Kidney (tissue), 14 donors: Measurements from ENCODE around the gene IQSEC2. TPM values are rescaled to one million over a fixed set of nuclear protein-coding genes. Genes with fewer than 3 reads are reported as not detected.
A peak's percentile ranks its signal among the peaks of the same experiment; 100 is the strongest.

ENCODE experiments used
- DNase-seq, 5 donors: peaks; one replicate each; pipeline ENCODE4 v3.0.0-alpha.2; 2013 to 2020
- FAIRE-seq: peaks from 2 replicates; lab custom pipeline; 2012; peaks lifted over from hg19 to GRCh38; lab: Jason Lieb, UNC
- H3K27ac ChIP-seq, 2 donors: one replicate each; pipeline ENCODE4 v1.7.0; 2013; ENCODE audit warnings: low read depth in 2 of 2, low read length in 2 of 2, inconsistent platforms in 1 of 2
- H3K27me3 ChIP-seq: one replicate; pipeline ENCODE4 v1.7.1; 2013; ENCODE audit warnings: low read length, inconsistent platforms; ENCODE audit not compliant: control insufficient read depth, insufficient read depth
- H3K36me3 ChIP-seq, 3 donors: one replicate each; pipeline versions ENCODE4 v1.7.0 to v1.7.1; 2013; ENCODE audit warnings: low read length in 3 of 3, control low read depth in 1 of 3, inconsistent platforms in 1 of 3; ENCODE audit not compliant: insufficient read depth in 3 of 3, control insufficient read depth in 2 of 3
- H3K4me1 ChIP-seq, 3 donors: one replicate each; pipeline versions ENCODE4 v1.7.0 to v1.7.1; 2013; ENCODE audit warnings: low read length in 3 of 3, inconsistent platforms in 1 of 3, low read depth in 1 of 3; ENCODE audit not compliant: control insufficient read depth in 2 of 3, insufficient read depth in 2 of 3
- H3K4me3 ChIP-seq, 3 donors: one replicate each; pipeline versions ENCODE4 v1.7.0 to v1.8.1; 2013; ENCODE audit warnings: low read length in 3 of 3, control low read depth in 1 of 3, inconsistent platforms in 1 of 3
- H3K9ac ChIP-seq, 3 donors: one replicate each; pipeline versions ENCODE4 v1.7.0 to v1.7.1; 2013; ENCODE audit warnings: low read length in 3 of 3, control low read depth in 1 of 3, inconsistent platforms in 1 of 3
- H3K9me3 ChIP-seq, 3 donors: one replicate each; pipeline versions ENCODE4 v1.7.0 to v1.7.1; 2013; ENCODE audit warnings: low read length in 3 of 3, control low read depth in 1 of 3, inconsistent platforms in 1 of 3; ENCODE audit not compliant: control insufficient read depth in 2 of 3, insufficient read depth in 1 of 3
- intact Hi-C: fragments of 100-400 bp; cut with DNase I; formaldehyde crosslinking; loops from one replicate; pipeline ENCODE4 v1.11.1; 2022
- polyA plus RNA-seq: library from polyadenylated mRNA; stranded (reverse); fragments of 350-450 nt; fragmentation: Illumina TruSeq; extraction: RNeasy Lipid Tissue Mini Kit (QIAGEN cat#74804); gene quantifications from one replicate; pipeline ENCODE4 v1.2.3, GENCODE V29; 2014; ENCODE audit warnings: low read depth, low replicate concordance; ENCODE audit not compliant: insufficient read depth
- total RNA-seq: library from RNA; stranded (reverse); fragmentation: NEBNext Ultra II Directional; extraction: Animal tissue kit (Norgen Biotek cat#: 25700); gene quantifications from one replicate; pipeline ENCODE4 v1.2.1, GENCODE V29; 2021
- TF ChIP-seq, protein P1 (sequence below): IDR thresholded peaks from 3 replicates; pipeline ENCODE4 v1.5.1; 2012; ENCODE audit warnings: mild to moderate bottlenecking, moderate library complexity, borderline replicate concordance; ENCODE audit not compliant: insufficient read depth; ENCODE audit errors: extremely low read depth
- donor health status: control.
- donor health status: control.
- donor health status: control.
- donor health status: control.
- donor health status: control.
- donor health status: DM: yes; HTN: yes; CAD: no.
- donor health status: Normal renal cell carcinoma (clear cell type).

Gene IQSEC2
- total and polyA plus RNA-seq, 2 donors from 2014 or later = 20.9 to 56.2 TPM

DNA sequence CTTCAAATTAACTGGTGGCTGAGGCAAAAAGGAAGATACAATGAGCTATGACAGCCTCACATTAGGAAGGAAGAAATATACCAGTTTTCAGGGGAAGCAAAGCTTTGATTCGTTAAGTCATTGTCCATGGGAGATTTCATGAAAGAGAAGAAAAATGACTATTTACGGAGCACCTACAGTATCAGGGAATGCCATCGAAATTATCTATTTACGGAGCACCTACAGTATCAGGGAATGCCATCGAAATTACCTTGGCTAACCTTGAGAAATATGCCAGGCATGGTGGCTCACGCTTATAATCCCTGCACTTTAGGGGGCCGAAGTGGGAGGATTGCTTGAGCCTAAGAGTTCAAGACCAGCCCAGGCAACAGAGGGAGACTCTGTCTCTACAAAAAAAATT, 28.5 kb upstream of the IQSEC2 start:
- Histone ChIP-seq H3K27ac (no peak overlapping the region), H3K9ac (no peak overlapping the region), H3K36me3 (no peaks in the 10 kb centered on the region), H3K9me3 (no peaks in the 10 kb centered on the region), H3K4me1 (no peaks in the 10 kb centered on the region), H3K27me3 (peaks cover 9% of the 10 kb centered on the region), H3K4me3 (no peak overlapping the region)
- FAIRE-seq (no peak), DNase-seq (no peak)
- TF ChIP-seq, protein P1, sequence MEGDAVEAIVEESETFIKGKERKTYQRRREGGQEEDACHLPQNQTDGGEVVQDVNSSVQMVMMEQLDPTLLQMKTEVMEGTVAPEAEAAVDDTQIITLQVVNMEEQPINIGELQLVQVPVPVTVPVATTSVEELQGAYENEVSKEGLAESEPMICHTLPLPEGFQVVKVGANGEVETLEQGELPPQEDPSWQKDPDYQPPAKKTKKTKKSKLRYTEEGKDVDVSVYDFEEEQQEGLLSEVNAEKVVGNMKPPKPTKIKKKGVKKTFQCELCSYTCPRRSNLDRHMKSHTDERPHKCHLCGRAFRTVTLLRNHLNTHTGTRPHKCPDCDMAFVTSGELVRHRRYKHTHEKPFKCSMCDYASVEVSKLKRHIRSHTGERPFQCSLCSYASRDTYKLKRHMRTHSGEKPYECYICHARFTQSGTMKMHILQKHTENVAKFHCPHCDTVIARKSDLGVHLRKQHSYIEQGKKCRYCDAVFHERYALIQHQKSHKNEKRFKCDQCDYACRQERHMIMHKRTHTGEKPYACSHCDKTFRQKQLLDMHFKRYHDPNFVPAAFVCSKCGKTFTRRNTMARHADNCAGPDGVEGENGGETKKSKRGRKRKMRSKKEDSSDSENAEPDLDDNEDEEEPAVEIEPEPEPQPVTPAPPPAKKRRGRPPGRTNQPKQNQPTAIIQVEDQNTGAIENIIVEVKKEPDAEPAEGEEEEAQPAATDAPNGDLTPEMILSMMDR = no peak
- intact Hi-C loops = no loop called here

GRCh38 chrX:53308836-53309235, 27.5 kb upstream of the IQSEC2 start:
- Histone ChIP-seq H3K9me3 (no peaks in the 10 kb centered on the region), H3K36me3 (no peaks in the 10 kb centered on the region), H3K27me3 (peaks cover 13% of the 10 kb centered on the region), H3K27ac (no peak overlapping the region), H3K9ac (no peak overlapping the region), H3K4me1 (no peaks in the 10 kb centered on the region), H3K4me3 (no peak overlapping the region)
- no peak for DNase-seq
- TF ChIP-seq, protein P1 = no peak
- intact Hi-C loops = no loop called here
- FAIRE-seq = no peak

DNA sequence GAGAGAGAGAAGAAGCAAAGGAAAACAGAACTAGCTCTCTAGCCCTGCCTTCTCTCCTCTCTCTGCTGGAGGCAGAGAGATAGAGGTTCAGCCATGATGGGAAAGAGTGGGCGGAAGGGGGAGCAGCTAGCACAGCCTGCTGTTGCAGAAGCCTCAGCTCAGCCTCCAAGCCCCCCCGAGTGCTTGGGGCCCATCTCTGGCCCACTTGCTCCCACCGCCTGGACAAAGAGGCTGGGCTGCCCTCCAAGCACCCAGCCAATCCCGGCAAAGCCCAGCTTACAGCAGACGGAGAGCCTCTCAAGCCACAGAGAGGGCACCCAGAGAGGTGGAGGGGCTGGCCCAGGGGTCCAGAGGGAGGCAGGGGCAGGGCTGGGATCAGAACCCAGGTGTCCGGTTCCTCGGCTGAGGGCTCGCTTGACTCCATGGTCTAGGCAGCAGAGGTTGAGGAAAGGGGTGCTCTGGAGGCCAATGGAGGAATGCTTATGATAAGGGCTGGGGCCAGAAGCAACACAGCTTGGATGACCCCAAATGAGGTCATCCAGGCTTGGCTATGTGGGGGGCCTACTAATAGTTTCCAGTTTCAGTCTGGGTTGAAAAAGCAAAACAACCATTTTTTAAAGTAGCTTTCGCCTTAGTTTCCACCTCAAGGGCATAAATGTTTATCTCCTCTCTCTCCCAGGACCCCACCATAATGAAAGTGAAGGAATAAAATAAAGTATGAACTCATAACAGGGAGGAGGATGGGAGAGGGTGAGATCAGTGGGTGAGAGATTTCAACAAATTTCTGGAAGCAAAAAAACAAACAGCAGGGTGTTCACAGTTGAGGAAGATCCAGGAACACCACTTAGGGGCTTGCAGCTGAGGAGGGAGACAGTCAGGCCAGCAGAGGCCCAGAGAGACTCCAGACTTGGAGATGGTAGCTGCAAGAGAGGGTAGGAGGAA, 24.9 kb upstream of the IQSEC2 start:
- H3K9ac ChIP-seq = no peak overlapping the region
- no peak overlapping the region for H3K27ac ChIP-seq
- peak in 2 of 5 donors; percentile 39 to 68 for DNase-seq
- peaks cover 8% of the 10 kb centered on the region for H3K27me3 ChIP-seq
- H3K36me3 ChIP-seq = no peaks in the 10 kb centered on the region
- TF ChIP-seq, protein P1 = no peak
- no peaks in the 10 kb centered on the region for H3K9me3 ChIP-seq
- no peak overlapping the region for H3K4me3 ChIP-seq
- FAIRE-seq = no peak
- intact Hi-C loops = no loop called here
- H3K4me1 ChIP-seq = no peaks in the 10 kb centered on the region
